HCT116 (cell line): ENCODE results near the gene CAMKK1. TPM values are rescaled to one million over a fixed set of nuclear protein-coding genes. Genes with fewer than 3 reads are reported as not detected.

Experiments
- ATAC-seq: fragments of 200-7000 bp; cut with Tn5 transposase; 2 replicates; pipeline ENCODE4 v1.9.1; 2020; ENCODE audit warnings: mild to moderate bottlenecking, moderate library complexity
- BruUV-seq: library from RNA; stranded (reverse); fragments of 400-500 nt; replicated peaks from 2 replicates; lab custom pipeline; 2021; lab: Mats Ljungman, UMichigan
- CTCF ChIA-PET: fragments of 300-600 bp; sonication (Branson Sonifier 250); formaldehyde crosslinking; loops from one replicate; lab custom pipeline; 2021; ENCODE audit warnings: antibody characterized with exemption; lab: Charles Lee
- POLR2A ChIA-PET: fragments of 300-600, 350-600 bp; sonication (Branson Sonifier 250); formaldehyde crosslinking; loops from one replicate; lab custom pipeline; 2021; ENCODE audit warnings: antibody characterized with exemption; lab: Charles Lee
- RAD21 ChIA-PET, 2 experiments: fragments of 300-600 bp; sonication (Branson Sonifier 250); formaldehyde crosslinking; loops; one replicate each; lab custom pipeline; 2023; ENCODE audit warnings: low total read pairs in 2 of 2; ENCODE audit not compliant: uncharacterized antibody in 2 of 2, unreplicated experiment in 2 of 2, low non-redundant PET in 1 of 2; lab: Charles Lee
- DNase-seq: peaks from one replicate; pipeline ENCODE4 v3.0.0-alpha.2; 2010; ENCODE audit warnings: low read depth, low spot score
- H2AFZ ChIP-seq: fragments of 200-600 bp; shearing (Covaris generic), sonication (generic); 2 replicates; pipeline ENCODE4 v1.6.1; 2017; ENCODE audit warnings: low read depth, mixed run types, mixed read lengths, antibody characterized with exemption, low read length; ENCODE audit not compliant: poor library complexity, severe bottlenecking
- H3K27ac ChIP-seq: 2 replicates; pipeline ENCODE4 v1.5.1; 2012; ENCODE audit warnings: low read depth, low read length
- H3K27me3 ChIP-seq: fragments of 200-600 bp; sonication (generic); 2 replicates; pipeline ENCODE4 v1.6.1; 2016; ENCODE audit warnings: mixed run types, low read length, mixed read lengths; ENCODE audit not compliant: insufficient read depth
- H3K36me3 ChIP-seq, 2 experiments: fragments of 200-500 bp in 1 of 2; fragments of 200-600 bp in 1 of 2; sonication (Bioruptor generic) in 1 of 2; sonication (generic) in 1 of 2; 2 replicates each; pipeline versions ENCODE4 v1.5.1 to v1.6.1; 2014 to 2016; ENCODE audit warnings: low read length in 2 of 2, inconsistent platforms in 1 of 2, mixed read lengths in 1 of 2, mixed run types in 1 of 2; ENCODE audit not compliant: insufficient read depth in 2 of 2, control insufficient read depth in 1 of 2
- H3K4me1 ChIP-seq, 2 experiments: fragments of 200-600 bp in 1 of 2; sonication (generic) in 1 of 2; 2 replicates each; pipeline versions ENCODE4 v1.5.1 to v1.6.1; 2012 to 2017; ENCODE audit warnings: low read length in 2 of 2, inconsistent platforms in 1 of 2, mild to moderate bottlenecking in 1 of 2, mixed read lengths in 1 of 2, mixed run types in 1 of 2, moderate library complexity in 1 of 2; ENCODE audit not compliant: insufficient read depth in 2 of 2, control insufficient read depth in 1 of 2
- H3K4me2 ChIP-seq: fragments of 200-600 bp; sonication (generic); 2 replicates; pipeline ENCODE4 v1.6.1; 2017; ENCODE audit warnings: mixed run types, low read length, mixed read lengths
- H3K4me3 ChIP-seq, 2 experiments: fragments of 200-600 bp in 1 of 2; sonication (generic) in 1 of 2; replicated peaks in 1 of 2; 2 replicates each; pipeline ENCODE4 v1.5.1; 2011 to 2016; ENCODE audit warnings: low read length in 2 of 2, control low read depth in 1 of 2, low read depth in 1 of 2, mild to moderate bottlenecking in 1 of 2, mixed read lengths in 1 of 2, mixed run types in 1 of 2
- H3K79me2 ChIP-seq: fragments of 200-600 bp; sonication (generic); 2 replicates; pipeline ENCODE4 v1.6.1; 2017; ENCODE audit warnings: mild to moderate bottlenecking, mixed run types, low read length, moderate library complexity, mixed read lengths; ENCODE audit not compliant: insufficient read depth
- H3K9ac ChIP-seq: fragments of 200-600 bp; sonication (generic); 2 replicates; pipeline ENCODE4 v1.6.1; 2016; ENCODE audit warnings: low read length, mixed read lengths
- H3K9me2 ChIP-seq: fragments of 200-600 bp; sonication (generic), shearing (Covaris generic); 2 replicates; pipeline ENCODE4 v1.6.1; 2017; ENCODE audit warnings: mixed run types, mild to moderate bottlenecking, moderate library complexity; ENCODE audit not compliant: insufficient read depth
- H3K9me3 ChIP-seq, 2 experiments: fragments of 200-500 bp in 1 of 2; fragments of 200-600 bp in 1 of 2; sonication (Bioruptor generic) in 1 of 2; sonication (generic) in 1 of 2; 2 replicates each; pipeline ENCODE4 v1.6.1; 2014 to 2017; ENCODE audit warnings: low read length in 2 of 2, mixed read lengths in 2 of 2, inconsistent platforms in 1 of 2, low read depth in 1 of 2, mild to moderate bottlenecking in 1 of 2, mixed run types in 1 of 2, moderate library complexity in 1 of 2; ENCODE audit not compliant: control insufficient read depth in 1 of 2, insufficient read depth in 1 of 2
- H4K20me1 ChIP-seq: fragments of 200-600 bp; sonication (generic), shearing (Covaris generic); 2 replicates; pipeline ENCODE4 v1.6.1; 2017; ENCODE audit warnings: mixed run types, mild to moderate bottlenecking, moderate library complexity; ENCODE audit not compliant: insufficient read depth
- ATF3 ChIP-seq: IDR thresholded peaks from 2 replicates; pipeline ENCODE4 v1.6.1; 2012
- CBX3 ChIP-seq: IDR thresholded peaks from 2 replicates; pipeline ENCODE4 v1.6.1; 2012; ENCODE audit warnings: low read depth
- CTCF ChIP-seq, 3 experiments: fragments of 200-600 bp in 1 of 3; sonication (generic) in 1 of 3; IDR thresholded peaks in 2 of 3; conservative IDR thresholded peaks in 1 of 3; 2 replicates each; pipeline ENCODE4 v1.5.1; 2012 to 2017; ENCODE audit warnings: low read depth in 2 of 3, low read length in 2 of 3, antibody characterized with exemption in 1 of 3, borderline replicate concordance in 1 of 3, control low read depth in 1 of 3, mild to moderate bottlenecking in 1 of 3, mixed read lengths in 1 of 3, mixed run types in 1 of 3, moderate library complexity in 1 of 3; ENCODE audit not compliant: insufficient read depth in 1 of 3
- EGR1 ChIP-seq: IDR thresholded peaks from 2 replicates; pipeline ENCODE4 v1.6.1; 2012; ENCODE audit warnings: low read depth
- ELF1 ChIP-seq: IDR thresholded peaks from 2 replicates; pipeline ENCODE4 v1.6.1; 2012; ENCODE audit warnings: low read depth, borderline replicate concordance
- EZH2 ChIP-seq: fragments of 200-600 bp; sonication (generic); IDR thresholded peaks from 2 replicates; pipeline ENCODE4 v1.6.1; 2017; ENCODE audit warnings: antibody characterized with exemption, mixed run types
- JUND ChIP-seq: IDR thresholded peaks from 2 replicates; pipeline ENCODE4 v1.6.1; 2012
- MAX ChIP-seq: IDR thresholded peaks from 2 replicates; pipeline ENCODE4 v1.6.1; 2012
- RAD21 ChIP-seq: IDR thresholded peaks from 2 replicates; pipeline ENCODE4 v1.6.1; 2012; ENCODE audit warnings: low read depth, mild to moderate bottlenecking
- REST ChIP-seq: IDR thresholded peaks from 2 replicates; pipeline ENCODE4 v1.6.1; 2012; ENCODE audit warnings: low read depth
- SIN3A ChIP-seq: IDR thresholded peaks from 2 replicates; pipeline ENCODE4 v1.6.1; 2012; ENCODE audit warnings: low read depth
- SP1 ChIP-seq: IDR thresholded peaks from 2 replicates; pipeline ENCODE4 v1.6.1; 2012; ENCODE audit warnings: low read depth
- SRF ChIP-seq: IDR thresholded peaks from 2 replicates; pipeline ENCODE4 v1.6.1; 2012; ENCODE audit warnings: low read depth
- YY1 ChIP-seq: IDR thresholded peaks from 2 replicates; pipeline ENCODE4 v1.6.1; 2011; ENCODE audit warnings: low read length, low read depth, moderate library complexity, mild to moderate bottlenecking; ENCODE audit not compliant: insufficient replicate concordance; ENCODE audit errors: extremely low read depth
- ZFX ChIP-seq: fragments of 450-650 bp; IDR thresholded peaks from 2 replicates; pipeline ENCODE4 v1.6.1; 2017
- ZNF274 ChIP-seq: fragments of 200-500 bp; sonication (Bioruptor generic); IDR thresholded peaks from 2 replicates; pipeline ENCODE4 v1.6.1; 2014; ENCODE audit warnings: mild to moderate bottlenecking, low read depth, low read length, inconsistent platforms
- intact Hi-C: fragments of 100-400 bp; cut with micrococcal nuclease; formaldehyde crosslinking; loops from 2 replicates; pipeline ENCODE4 v1.10.0; 2022
- total RNA-seq: library from RNA; stranded (reverse); gene quantifications from one replicate; pipeline ENCODE4 v1.2.1, GENCODE V29; 2021; ENCODE audit not compliant: unreplicated experiment
- TF ChIP-seq, protein P1 (sequence below): IDR thresholded peaks from 2 replicates; pipeline ENCODE4 v1.6.1; 2011; ENCODE audit warnings: mild to moderate bottlenecking, low read length, moderate library complexity; ENCODE audit not compliant: insufficient replicate concordance; ENCODE audit errors: extremely low read depth

CAMKK1 gene
- total RNA-seq, 1 experiment from 2014 or later: 10.6 TPM

GRCh38 chr17:3845621-3846436, 47.0 kb downstream of the CAMKK1 start, which contains the start of gene NCBP3:
Gene NCBP3, minus strand, starts transcription at chr17:3846246. Its CDS starts 23 bp downstream, at chr17:3846223.
- POLR2A ChIA-PET: interaction anchor here (0.7 to 1.2 kb wide), 2 partner anchors 8 to 108 kb away, joined by 3 to 6 read pairs; no protein-coding TSS in a partner anchor
- H3K27ac ChIP-seq: peak within 1 kb of the TSS; percentile 81
- H3K9me2 ChIP-seq: no peaks in the 10 kb centered on the region
- H3K27me3 ChIP-seq: no peaks in the 10 kb centered on the region
- peak within 1 kb of the TSS; percentile 93 for H3K9ac ChIP-seq
- H3K4me1 ChIP-seq: peaks cover 5 to 20% of the 10 kb centered on the region in 2 experiments; a peak in 3 of 4 replicates
- intact Hi-C loops: loop anchor here (5.0 to 10.0 kb wide), 2 partner anchors 229 to 561 kb away; no protein-coding TSS in a partner anchor
- H4K20me1 ChIP-seq: no peaks in the 10 kb centered on the region
- peak; percentile 96 for ATAC-seq
- H3K4me3 ChIP-seq: peak within 1 kb of the TSS; percentile 84 to 91
- H3K4me2 ChIP-seq: peak within 1 kb of the TSS; percentile 90
- no peaks in the 10 kb centered on the region for H3K9me3 ChIP-seq
- no TSS peak for BruUV-seq
- peaks cover 41% of the 10 kb centered on the region for H3K79me2 ChIP-seq
- H2AFZ ChIP-seq: peak within 1 kb of the TSS; percentile 81
- peak; percentile 85 for DNase-seq
- RAD21 ChIA-PET: interaction anchor here in 1 of 2 experiments (0.6 kb wide), 1 partner anchor 230 kb away, joined by 4 read pairs; no protein-coding TSS in a partner anchor
- peaks cover 8 to 17% of the 10 kb centered on the region in 2 experiments; a peak in 3 of 4 replicates for H3K36me3 ChIP-seq
- CTCF ChIA-PET: interaction anchor here (0.5 to 5.4 kb wide), 21 partner anchors 8 to 1133 kb away, joined by 3 to 73 read pairs (median 4); partner anchors contain the start of gene CAMKK1
- TF ChIP-seq ELF1: no peak
- TF ChIP-seq CTCF (IDR thresholded peaks at IDR 0.05 in 2 of 3, conservative IDR thresholded peaks at IDR 0.05 in 1 of 3; ENCODE audit: borderline replicate concordance in 1 of 3, insufficient read depth in 1 of 3, low read depth in 2 of 3, low read length in 2 of 3): peak; percentile 73 to 94 (median 81); a peak in 5 of 6 replicates
- TF ChIP-seq RAD21: no peak
- TF ChIP-seq EGR1: peak; percentile 85
- TF ChIP-seq EZH2: no peak
- TF ChIP-seq ATF3: no peak
- TF ChIP-seq CBX3: peak; percentile 90; the same call in 1 of the 2 replicates
- TF ChIP-seq SIN3A: no peak; the same call in 1 of the 2 replicates
- TF ChIP-seq, protein P1, sequence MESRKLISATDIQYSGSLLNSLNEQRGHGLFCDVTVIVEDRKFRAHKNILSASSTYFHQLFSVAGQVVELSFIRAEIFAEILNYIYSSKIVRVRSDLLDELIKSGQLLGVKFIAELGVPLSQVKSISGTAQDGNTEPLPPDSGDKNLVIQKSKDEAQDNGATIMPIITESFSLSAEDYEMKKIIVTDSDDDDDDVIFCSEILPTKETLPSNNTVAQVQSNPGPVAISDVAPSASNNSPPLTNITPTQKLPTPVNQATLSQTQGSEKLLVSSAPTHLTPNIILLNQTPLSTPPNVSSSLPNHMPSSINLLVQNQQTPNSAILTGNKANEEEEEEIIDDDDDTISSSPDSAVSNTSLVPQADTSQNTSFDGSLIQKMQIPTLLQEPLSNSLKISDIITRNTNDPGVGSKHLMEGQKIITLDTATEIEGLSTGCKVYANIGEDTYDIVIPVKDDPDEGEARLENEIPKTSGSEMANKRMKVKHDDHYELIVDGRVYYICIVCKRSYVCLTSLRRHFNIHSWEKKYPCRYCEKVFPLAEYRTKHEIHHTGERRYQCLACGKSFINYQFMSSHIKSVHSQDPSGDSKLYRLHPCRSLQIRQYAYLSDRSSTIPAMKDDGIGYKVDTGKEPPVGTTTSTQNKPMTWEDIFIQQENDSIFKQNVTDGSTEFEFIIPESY: peak; percentile 84
- TF ChIP-seq YY1: peak; percentile 92
- TF ChIP-seq SP1: peak; percentile 69
- peak; percentile 86; the same call in 1 of the 2 replicates for TF ChIP-seq ZFX
- TF ChIP-seq MAX: peak; percentile 60; the same call in 1 of the 2 replicates
- no peak for TF ChIP-seq JUND
- TF ChIP-seq ZNF274: no peak
- TF ChIP-seq REST: no peak
- TF ChIP-seq SRF: peak; percentile 7; the same call in 1 of the 2 replicates
